Endothelial cell of umbilical vein (primary cell): Measurements from ENCODE around the gene GAK. TPM values are rescaled to one million over a fixed set of nuclear protein-coding genes. Genes with fewer than 3 reads are reported as not detected.

Source experiments
- Bru-seq: library from RNA; stranded (reverse); fragments of 400-500 nt; gene quantifications from one replicate; lab custom pipeline; 2021; lab: Mats Ljungman, UMichigan
- BruChase-seq, 2 experiments: library from RNA; stranded (reverse); fragments of 400-500 nt; gene quantifications; one replicate each; lab custom pipeline; 2021; lab: Mats Ljungman, UMichigan
- BruUV-seq: library from RNA; stranded (reverse); fragments of 400-500 nt; replicated peaks from 2 replicates; lab custom pipeline; 2021; lab: Mats Ljungman, UMichigan
- CTCF ChIA-PET: fragments of 300-600, 350-600 bp; sonication (Branson Sonifier 250); formaldehyde crosslinking; loops from one replicate; lab custom pipeline; 2021; ENCODE audit warnings: antibody characterized with exemption, inconsistent platforms; lab: Charles Lee
- POLR2A ChIA-PET: fragments of 300-600, 350-600 bp; sonication (Branson Sonifier 250); formaldehyde crosslinking; loops from one replicate; lab custom pipeline; 2021; ENCODE audit warnings: antibody characterized with exemption, inconsistent platforms; lab: Charles Lee
- DNase-seq: peaks from one replicate; pipeline ENCODE4 v3.0.0-alpha.2; 2011; ENCODE audit warnings: low read depth, low spot score
- FAIRE-seq: peaks from 2 replicates; lab custom pipeline; 2011; peaks lifted over from hg19 to GRCh38; lab: Jason Lieb, UNC
- H2AFZ ChIP-seq: 2 replicates; pipeline ENCODE4 v1.6.0; 2012; ENCODE audit warnings: low read depth, low read length, control low read depth, inconsistent platforms
- H3K27ac ChIP-seq: 2 replicates; pipeline ENCODE4 v1.5.1; 2011; ENCODE audit warnings: low read depth, mild to moderate bottlenecking, control low read depth, low read length, moderate library complexity; ENCODE audit not compliant: insufficient read depth
- H3K27me3 ChIP-seq, 2 experiments: 2 replicates each; pipeline versions ENCODE4 v1.6.0 to v1.6.1; 2011; ENCODE audit warnings: low read length in 2 of 2, mixed read lengths in 1 of 2; ENCODE audit not compliant: control insufficient read depth in 2 of 2, insufficient read depth in 2 of 2
- H3K36me3 ChIP-seq, 2 experiments: 2 replicates in 1 of 2; 3 replicates in 1 of 2; pipeline ENCODE4 v1.5.1; 2011; ENCODE audit warnings: low read length in 2 of 2, mild to moderate bottlenecking in 1 of 2, moderate library complexity in 1 of 2; ENCODE audit not compliant: control insufficient read depth in 2 of 2, insufficient read depth in 2 of 2; ENCODE audit errors: extremely low read depth in 1 of 2
- H3K4me1 ChIP-seq: 3 replicates; pipeline ENCODE4 v1.5.1; 2011; ENCODE audit warnings: mild to moderate bottlenecking, low read length; ENCODE audit not compliant: control insufficient read depth, insufficient read depth; ENCODE audit errors: extremely low read depth
- H3K4me2 ChIP-seq: 2 replicates; pipeline ENCODE4 v1.6.1; 2011; ENCODE audit warnings: low read length, control low read depth, mixed read lengths; ENCODE audit not compliant: insufficient read depth
- H3K4me3 ChIP-seq, 3 experiments: fragments of 200-600 bp in 1 of 3; sonication (generic), shearing (Covaris generic) in 1 of 3; replicated peaks in 1 of 3; 2 replicates each; pipeline ENCODE4 v1.5.1; 2011 to 2016; ENCODE audit warnings: control low read depth in 3 of 3, low read length in 3 of 3, mild to moderate bottlenecking in 2 of 3, inconsistent platforms in 1 of 3, low read depth in 1 of 3, moderate library complexity in 1 of 3; ENCODE audit not compliant: insufficient read depth in 1 of 3
- H3K79me2 ChIP-seq: 2 replicates; pipeline ENCODE4 v1.6.0; 2012; ENCODE audit warnings: low read length, inconsistent platforms; ENCODE audit not compliant: control insufficient read depth, insufficient read depth
- H3K9ac ChIP-seq: replicated peaks from 2 replicates; pipeline ENCODE3; 2011; ENCODE audit warnings: low read length, control low read depth; ENCODE audit not compliant: insufficient read depth; ENCODE audit errors: extremely low read depth
- H3K9me1 ChIP-seq: replicated peaks from 3 replicates; pipeline ENCODE4 v1.6.0; 2011; ENCODE audit warnings: mild to moderate bottlenecking, low read length; ENCODE audit not compliant: control insufficient read depth, insufficient read depth; ENCODE audit errors: extremely low read depth
- H3K9me3 ChIP-seq: replicated peaks from 2 replicates; pipeline ENCODE4 v1.5.1; 2012; ENCODE audit warnings: low read length, inconsistent platforms; ENCODE audit not compliant: control insufficient read depth, insufficient read depth
- H4K20me1 ChIP-seq: replicated peaks from 2 replicates; pipeline ENCODE3; 2011; ENCODE audit warnings: mild to moderate bottlenecking, low read length; ENCODE audit not compliant: control insufficient read depth, insufficient read depth; ENCODE audit errors: extremely low read depth
- EZH2 ChIP-seq: IDR thresholded peaks from 2 replicates; pipeline ENCODE4 v1.6.1; 2012; ENCODE audit warnings: borderline replicate concordance, low read depth, mild to moderate bottlenecking, moderate library complexity, low read length, inconsistent platforms; ENCODE audit not compliant: severe bottlenecking
- FOS ChIP-seq: IDR thresholded peaks from 2 replicates; pipeline ENCODE4 v1.6.1; 2011; ENCODE audit warnings: mild to moderate bottlenecking, low read length, moderate library complexity, borderline replicate concordance; ENCODE audit not compliant: insufficient read depth
- GATA2 ChIP-seq: IDR thresholded peaks from 2 replicates; pipeline ENCODE4 v1.7.0; 2011; ENCODE audit warnings: low read depth, mild to moderate bottlenecking, moderate library complexity, mixed read lengths, low read length; ENCODE audit not compliant: insufficient read length, insufficient read depth
- MYC ChIP-seq: IDR thresholded peaks from one replicate; pipeline ENCODE4 v1.6.1; 2011; ENCODE audit warnings: mild to moderate bottlenecking, low read depth, low read length
- POLR2A ChIP-seq: IDR thresholded peaks from 2 replicates; pipeline ENCODE4 v1.6.1; 2012; ENCODE audit warnings: low read depth, mild to moderate bottlenecking, control low read depth, low read length
- POLR2AphosphoS5 ChIP-seq: IDR thresholded peaks from 2 replicates; pipeline ENCODE4 v1.6.1; 2012; ENCODE audit warnings: low read depth, mild to moderate bottlenecking, control low read depth, low read length, moderate library complexity; ENCODE audit not compliant: insufficient read depth
- dilution Hi-C: fragments of 300-500 bp; cut with MboI; formaldehyde crosslinking; loops from one replicate; pipeline ENCODE4 v1.15.0; 2019; ENCODE audit warnings: low sequenced_read_pairs; ENCODE audit not compliant: extremely low pct_ligation_motif_present
- intact Hi-C: fragments of 100-400 bp; cut with micrococcal nuclease; formaldehyde crosslinking; loops from one replicate; pipeline ENCODE4 v1.10.0; 2022
- long read RNA-seq: library from polyadenylated mRNA; stranded (forward); transcript quantifications from one replicate; pipeline ENCODE4 v2.0.0, GENCODE V29; 2021
- polyA minus RNA-seq, 3 experiments: library from RNA; depleted of rRNA, polyadenylated mRNA; stranded (reverse); fragments of >200 nt; gene quantifications; 1 replicate in 1 of 3; 2 replicates in 2 of 3; pipeline ENCODE4 v1.2.3, GENCODE V29; 2011
- polyA plus RNA-seq, 4 experiments: library from polyadenylated mRNA; depleted of rRNA in 3 of 4; stranded (reverse) in 3 of 4; unstranded in 1 of 4; fragments of >200 nt; gene quantifications; 2 replicates each; pipeline versions ENCODE4 v1.2.1 to v1.2.3, GENCODE V29; 2011 to 2012; ENCODE audit warnings: missing spikeins in 1 of 4
- total RNA-seq: library from RNA; stranded (reverse); gene quantifications from 2 replicates; pipeline ENCODE4 v1.2.3, GENCODE V29; 2021
- TF ChIP-seq, protein P1 (sequence below): IDR thresholded peaks from 2 replicates; pipeline ENCODE4 v1.6.1; 2011; ENCODE audit not compliant: insufficient read depth, insufficient read length
- TF ChIP-seq, protein P2 (sequence below), 2 donors: IDR thresholded peaks; 1 replicate in 1 of 2; 2 replicates in 1 of 2; pipeline ENCODE4 v1.5.1; 2011; ENCODE audit warnings: low read length in 2 of 2, mild to moderate bottlenecking in 2 of 2, moderate library complexity in 2 of 2, control low read depth in 1 of 2, inconsistent platforms in 1 of 2, low read depth in 1 of 2; ENCODE audit not compliant: insufficient read depth in 1 of 2; ENCODE audit errors: extremely low read depth in 1 of 2

The GAK gene
- 109 and 110 TPM in 2 replicates for total RNA-seq
- 49.6 and 51.9 TPM in 2 replicates for polyA plus RNA-seq
- 23.4 and 26.4 TPM in 2 replicates for polyA plus RNA-seq (2011; cell fraction: cytosol; rRNA removed)
- 131 and 133 TPM in 2 replicates for polyA plus RNA-seq (2011; cell fraction: nucleus; rRNA removed)
- 46.0 and 56.4 TPM in 2 replicates for polyA plus RNA-seq (2012)
- 88.6 and 95.7 TPM in 2 replicates for polyA minus RNA-seq
- polyA minus RNA-seq (2011; cell fraction: cytosol; rRNA and poly(A)+ RNA removed), result 27.1 TPM
- polyA minus RNA-seq (2011; cell fraction: nucleus; rRNA and poly(A)+ RNA removed), result 53.0 and 77.2 TPM in 2 replicates
- percentile 60 among the genes with signal in this experiment for Bru-seq, nascent RNA
- percentile 81 among the genes with signal in this experiment for BruChase-seq, experiment 1, labeled RNA remaining after a 6-hour chase
- BruChase-seq, experiment 2, labeled RNA remaining after a 2-hour chase, result percentile 78 among the genes with signal in this experiment
- long read RNA-seq, full-length matches to known transcripts, result 30 of 119 reads
- long read RNA-seq, partial matches to known transcripts, result 32 of 119 reads
- long read RNA-seq, other reads (novel, unspliced or antisense), result 57 of 119 reads

DNA sequence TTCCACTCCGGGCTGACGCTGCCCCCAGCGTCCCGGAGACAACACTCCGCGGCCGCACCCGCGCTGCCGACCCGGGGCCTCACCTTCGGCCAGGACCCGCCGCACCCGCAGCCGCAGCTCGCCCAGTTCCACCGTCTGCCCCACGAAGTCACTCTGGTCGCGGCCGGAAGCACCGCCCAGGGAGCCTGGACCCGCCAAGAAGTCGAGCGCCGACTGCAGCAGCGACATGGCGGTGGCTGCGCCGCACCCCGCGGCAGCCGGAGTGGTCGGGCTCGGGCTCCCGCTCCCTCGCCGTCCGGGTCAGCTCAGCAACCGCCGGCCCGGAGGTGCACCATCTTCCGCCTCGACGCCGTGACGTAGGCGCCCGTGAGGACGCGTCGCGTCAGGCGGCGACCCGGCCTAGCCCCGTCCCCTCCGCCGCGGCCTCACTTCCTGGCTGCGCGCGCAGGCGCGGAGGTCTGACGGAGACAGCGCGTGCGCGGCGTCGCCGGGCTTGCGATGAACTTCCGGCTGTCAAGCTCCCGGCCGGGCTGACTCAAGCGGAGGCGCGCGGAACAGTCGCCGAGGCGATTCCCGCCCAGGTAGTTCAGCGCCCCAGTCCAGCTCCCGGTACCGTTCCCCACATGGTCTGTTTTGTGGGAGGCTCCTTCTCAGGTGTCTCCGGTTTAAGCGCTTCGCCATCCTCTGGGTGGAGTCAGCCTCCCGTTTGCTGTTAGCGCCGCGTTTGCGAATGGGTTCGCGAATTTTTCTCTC lies at the start of gene GAK, which contains the start of gene TMEM175:
Gene GAK, minus strand, starts transcription at position 357 of the 753 bp plus-strand sequence. Its CDS starts 129 bp downstream, at position 228.
Gene TMEM175, plus strand, starts transcription at position 501 of the 753 bp plus-strand sequence. CDS start 15,280 bp downstream, outside the sequence.
- dilution Hi-C loops (no loop called here), intact Hi-C loops (loop anchor here (1.0 to 2.0 kb wide), 4 partner anchors 41 to 149 kb away; partner anchors contain the start of genes DGKQ and IDUA)
- peaks cover 9% of the 10 kb centered on the region for H3K4me1 ChIP-seq
- TF ChIP-seq, protein P1, sequence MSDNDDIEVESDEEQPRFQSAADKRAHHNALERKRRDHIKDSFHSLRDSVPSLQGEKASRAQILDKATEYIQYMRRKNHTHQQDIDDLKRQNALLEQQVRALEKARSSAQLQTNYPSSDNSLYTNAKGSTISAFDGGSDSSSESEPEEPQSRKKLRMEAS, result peak; percentile 80
- TF ChIP-seq POLR2A (peak; percentile 92), EZH2 (no peak), MYC (no peak), GATA2 (no peak), POLR2AphosphoS5 (peak; percentile 93), FOS (peak; percentile 27)
- TF ChIP-seq, protein P2, sequence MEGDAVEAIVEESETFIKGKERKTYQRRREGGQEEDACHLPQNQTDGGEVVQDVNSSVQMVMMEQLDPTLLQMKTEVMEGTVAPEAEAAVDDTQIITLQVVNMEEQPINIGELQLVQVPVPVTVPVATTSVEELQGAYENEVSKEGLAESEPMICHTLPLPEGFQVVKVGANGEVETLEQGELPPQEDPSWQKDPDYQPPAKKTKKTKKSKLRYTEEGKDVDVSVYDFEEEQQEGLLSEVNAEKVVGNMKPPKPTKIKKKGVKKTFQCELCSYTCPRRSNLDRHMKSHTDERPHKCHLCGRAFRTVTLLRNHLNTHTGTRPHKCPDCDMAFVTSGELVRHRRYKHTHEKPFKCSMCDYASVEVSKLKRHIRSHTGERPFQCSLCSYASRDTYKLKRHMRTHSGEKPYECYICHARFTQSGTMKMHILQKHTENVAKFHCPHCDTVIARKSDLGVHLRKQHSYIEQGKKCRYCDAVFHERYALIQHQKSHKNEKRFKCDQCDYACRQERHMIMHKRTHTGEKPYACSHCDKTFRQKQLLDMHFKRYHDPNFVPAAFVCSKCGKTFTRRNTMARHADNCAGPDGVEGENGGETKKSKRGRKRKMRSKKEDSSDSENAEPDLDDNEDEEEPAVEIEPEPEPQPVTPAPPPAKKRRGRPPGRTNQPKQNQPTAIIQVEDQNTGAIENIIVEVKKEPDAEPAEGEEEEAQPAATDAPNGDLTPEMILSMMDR (IDR thresholded peaks at IDR 0.05; ENCODE audit: extremely low read depth in 1 of 2, insufficient read depth in 1 of 2, low read depth in 1 of 2, low read length in 2 of 2), result no peak
- H3K27me3 ChIP-seq, result no peaks in the 10 kb centered on the region
- H3K4me2 ChIP-seq, result peak within 1 kb of the TSS; percentile 91
- ChIA-PET CTCF (interaction anchor here (0.9 to 2.9 kb wide), 7 partner anchors 12 to 189 kb away, joined by 3 to 15 read pairs (median 3); partner anchors contain the start of gene IDUA), POLR2A (interaction anchor here (0.9 kb wide), 1 partner anchor 11 kb away, joined by 3 read pairs; no protein-coding TSS in a partner anchor)
- H3K36me3 ChIP-seq, result peaks cover 0 to 2% of the 10 kb centered on the region in 2 experiments
- H3K9me1 ChIP-seq, result no peaks in the 10 kb centered on the region
- H4K20me1 ChIP-seq, result no peaks in the 10 kb centered on the region
- peak; percentile 98 for DNase-seq
- peak within 1 kb of the TSS; percentile 82 to 83 (median 82) for H3K4me3 ChIP-seq
- H2AFZ ChIP-seq, result peak within 1 kb of the TSS; percentile 93
- no peaks in the 10 kb centered on the region for H3K9me3 ChIP-seq
- peak within 1 kb of the TSS; percentile 93 for H3K9ac ChIP-seq
- BruUV-seq, result no TSS peak
- H3K79me2 ChIP-seq, result peaks cover 39% of the 10 kb centered on the region
- FAIRE-seq, result peak; percentile 94
- peak within 1 kb of the TSS; percentile 71 for H3K27ac ChIP-seq
